K562 (cell line): Measurements from ENCODE around the gene ANAPC16. TPM values are rescaled to one million over a fixed set of nuclear protein-coding genes. Genes with fewer than 3 reads are reported as not detected.

ENCODE experiments used
- ARNT ChIP-seq, 2 experiments: fragments of 450-650 bp; IDR thresholded peaks; 2 replicates each; pipeline ENCODE4 v1.6.1; 2016; ENCODE audit warnings: mild to moderate bottlenecking in 1 of 2
- BRF1 ChIP-seq: IDR thresholded peaks from 3 replicates; pipeline ENCODE4 v1.6.1; 2011; ENCODE audit warnings: borderline replicate concordance, mild to moderate bottlenecking; ENCODE audit not compliant: insufficient read length; ENCODE audit errors: extremely low read depth
- CBX5 ChIP-seq: IDR thresholded peaks from 2 replicates; pipeline ENCODE4 v1.6.1; 2014; ENCODE audit warnings: low read depth, borderline replicate concordance
- FOXA3 ChIP-seq, 2 experiments: fragments of 450-650 bp in 1 of 2; sonication (generic) in 1 of 2; formaldehyde crosslinking; IDR thresholded peaks in 1 of 2; conservative IDR thresholded peaks in 1 of 2; 2 replicates each; pipeline versions ENCODE4 v1.4.0 to v1.8.0; 2020 to 2022; ENCODE audit warnings: mild to moderate bottlenecking in 2 of 2, missing genetic modification reagents in 1 of 2
- HDAC2 ChIP-seq: fragments of 450-650 bp; IDR thresholded peaks from 2 replicates; pipeline ENCODE4 v1.6.1; 2016; ENCODE audit warnings: mild to moderate bottlenecking
- HDGF ChIP-seq: fragments of 450-650 bp; IDR thresholded peaks from 2 replicates; pipeline ENCODE4 v1.6.1; 2016
- JUNB ChIP-seq: fragments of 450-650 bp; formaldehyde crosslinking; conservative IDR thresholded peaks from 2 replicates; pipeline ENCODE4 v1.4.0; 2020; ENCODE audit warnings: mild to moderate bottlenecking
- LCOR ChIP-seq: sonication (generic); formaldehyde crosslinking; IDR thresholded peaks from 2 replicates; pipeline ENCODE4 v1.8.0; 2022; ENCODE audit warnings: mild to moderate bottlenecking, missing genetic modification reagents
- MTF1 ChIP-seq: fragments of 250-450 bp; sonication (Bioruptor Pico); IDR thresholded peaks from 2 replicates; pipeline ENCODE4 v1.9.0; 2021; ENCODE audit warnings: moderate library complexity, mild to moderate bottlenecking, inconsistent platforms, borderline replicate concordance
- TRIM28 ChIP-seq: fragments of 450-650 bp; IDR thresholded peaks from 2 replicates; pipeline ENCODE4 v1.6.1; 2017
- ZNF12 ChIP-seq: sonication (generic); formaldehyde crosslinking; IDR thresholded peaks from 2 replicates; pipeline ENCODE4 v1.4.0; 2020; ENCODE audit warnings: mild to moderate bottlenecking, missing genetic modification reagents
- ZNF175 ChIP-seq: fragments of 200-800 bp; sonication (Bioruptor generic); IDR thresholded peaks from 2 replicates; pipeline ENCODE4 v1.6.1; 2016; ENCODE audit warnings: low read depth, mild to moderate bottlenecking, missing genetic modification characterization, missing compliant biosample characterization
- polyA plus RNA-seq, 8 experiments: library from polyadenylated mRNA; depleted of rRNA in 4 of 8; stranded (reverse) in 5 of 8; unstranded in 3 of 8; fragments of >200 nt; fragmentation: Nextera tagmentation in 2 of 8; fragmentation: Illumina TruSeq in 1 of 8; extraction: Ambion mirVana in 2 of 8; extraction: Trizol in 1 of 8; gene quantifications; 2 replicates each; pipeline versions ENCODE4 v1.2.1 to v1.2.3, GENCODE V29; 2011 to 2014; ENCODE audit warnings: inconsistent platforms in 1 of 8, missing spikeins in 1 of 8
- total RNA-seq, 7 experiments: library from RNA; depleted of rRNA in 6 of 7; stranded (reverse); fragments of >200 nt in 6 of 7; fragmentation: Illumina TruSeq in 2 of 7; extraction: Trizol in 2 of 7; gene quantifications; 2 replicates each; pipeline versions ENCODE4 v1.2.1 to v1.2.3, GENCODE V29; 2011 to 2021; ENCODE audit warnings: low replicate concordance in 1 of 7
- TF ChIP-seq, protein P1 (sequence below): sonication (generic); formaldehyde crosslinking; IDR thresholded peaks from 2 replicates; pipeline ENCODE4 v1.8.1; 2023; ENCODE audit warnings: mild to moderate bottlenecking, missing genetic modification reagents
- TF ChIP-seq, protein P2 (sequence below): sonication (generic); formaldehyde crosslinking; IDR thresholded peaks from 2 replicates; pipeline ENCODE4 v1.8.0; 2023; ENCODE audit warnings: missing genetic modification reagents, mild to moderate bottlenecking, borderline replicate concordance
- TF ChIP-seq, protein P3 (sequence below): sonication (generic); formaldehyde crosslinking; IDR thresholded peaks from 2 replicates; pipeline ENCODE4 v1.8.0; 2022; ENCODE audit warnings: mild to moderate bottlenecking, missing genetic modification reagents
- TF ChIP-seq, protein P4 (sequence below): fragments of 200-800 bp; sonication (Bioruptor generic); IDR thresholded peaks from 2 replicates; pipeline ENCODE4 v1.6.1; 2017; ENCODE audit warnings: missing genetic modification characterization, missing compliant biosample characterization

The ANAPC16 gene
- total and polyA plus RNA-seq, 9 of the 15 experiments (the other 6 are each of a cell fraction or from before 2014, with no cell fraction given), result 42.6 to 208 (median 108) TPM

DNA sequence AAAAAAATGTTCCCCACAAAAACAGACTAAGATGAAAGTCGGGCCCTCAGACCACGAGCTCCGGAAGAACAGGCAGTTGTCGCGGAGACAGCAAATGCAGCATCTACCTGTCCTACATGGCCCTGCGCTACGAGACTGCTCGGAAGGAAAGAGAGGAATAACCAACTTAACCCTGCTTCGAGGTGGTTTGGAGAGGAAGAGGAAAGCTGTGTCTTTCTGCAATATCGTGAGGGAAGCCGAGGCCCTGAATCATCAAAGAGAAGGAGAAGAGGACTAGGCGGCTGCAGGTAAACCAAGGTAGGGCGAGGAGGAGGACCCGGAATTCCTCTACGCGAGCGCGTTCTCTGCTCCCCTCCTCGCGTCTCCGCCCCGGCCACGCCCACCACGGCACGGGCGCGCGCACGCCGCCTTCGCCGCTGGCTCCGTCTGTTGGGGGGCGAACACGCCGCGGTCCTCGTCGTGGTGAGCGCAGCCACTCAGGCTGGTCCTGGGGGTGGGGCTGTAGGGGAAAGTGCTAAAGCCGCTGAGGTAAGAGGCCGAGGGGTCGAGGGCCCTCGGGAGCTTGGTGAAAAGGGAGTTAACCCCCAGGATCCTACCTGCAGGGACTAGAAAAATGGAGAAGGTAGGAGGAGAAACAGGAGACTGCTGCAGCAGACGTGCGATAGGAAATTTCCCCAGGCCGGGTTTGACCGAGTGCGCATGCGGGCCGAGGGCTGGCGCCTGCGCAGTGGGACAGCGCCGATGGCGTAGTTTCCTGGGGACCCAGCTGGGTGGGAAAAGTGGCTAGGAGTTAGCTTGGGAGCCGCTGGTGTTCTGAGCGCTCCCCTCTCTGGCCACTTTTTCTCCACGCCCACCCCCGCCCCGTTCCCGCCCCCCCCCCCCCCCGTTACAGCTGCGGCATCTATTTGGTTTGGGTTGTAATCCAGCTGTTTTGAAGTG is at the start of gene ANAPC16, which contains the start of gene ASCC1 (continued):
- TF ChIP-seq, protein P1, sequence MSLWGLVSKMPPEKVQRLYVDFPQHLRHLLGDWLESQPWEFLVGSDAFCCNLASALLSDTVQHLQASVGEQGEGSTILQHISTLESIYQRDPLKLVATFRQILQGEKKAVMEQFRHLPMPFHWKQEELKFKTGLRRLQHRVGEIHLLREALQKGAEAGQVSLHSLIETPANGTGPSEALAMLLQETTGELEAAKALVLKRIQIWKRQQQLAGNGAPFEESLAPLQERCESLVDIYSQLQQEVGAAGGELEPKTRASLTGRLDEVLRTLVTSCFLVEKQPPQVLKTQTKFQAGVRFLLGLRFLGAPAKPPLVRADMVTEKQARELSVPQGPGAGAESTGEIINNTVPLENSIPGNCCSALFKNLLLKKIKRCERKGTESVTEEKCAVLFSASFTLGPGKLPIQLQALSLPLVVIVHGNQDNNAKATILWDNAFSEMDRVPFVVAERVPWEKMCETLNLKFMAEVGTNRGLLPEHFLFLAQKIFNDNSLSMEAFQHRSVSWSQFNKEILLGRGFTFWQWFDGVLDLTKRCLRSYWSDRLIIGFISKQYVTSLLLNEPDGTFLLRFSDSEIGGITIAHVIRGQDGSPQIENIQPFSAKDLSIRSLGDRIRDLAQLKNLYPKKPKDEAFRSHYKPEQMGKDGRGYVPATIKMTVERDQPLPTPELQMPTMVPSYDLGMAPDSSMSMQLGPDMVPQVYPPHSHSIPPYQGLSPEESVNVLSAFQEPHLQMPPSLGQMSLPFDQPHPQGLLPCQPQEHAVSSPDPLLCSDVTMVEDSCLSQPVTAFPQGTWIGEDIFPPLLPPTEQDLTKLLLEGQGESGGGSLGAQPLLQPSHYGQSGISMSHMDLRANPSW (CRISPR knock-in tag), result no peak
- TF ChIP-seq BRF1 (no peak), HDGF (no peak), JUNB (CRISPR knock-in tag) (no peak), FOXA3 (CRISPR knock-in tag; conservative IDR thresholded peaks at IDR 0.05 in 1 of 2, IDR thresholded peaks at IDR 0.05 in 1 of 2) (no peak), HDAC2 (peak; percentile 57; the same call in 1 of the 2 replicates), CBX5 (no peak), ZNF12 (peak; percentile 64; the same call in 1 of the 2 replicates), ARNT (IDR thresholded peaks at IDR 0.05) (peak in 1 of 2 experiments; percentile 8; a peak in 2 of 4 replicates), MTF1 (no peak), TRIM28 (0 out of 2 replicates have a peak, but pooled peaks have one; percentile 67), LCOR (CRISPR knock-in tag) (no peak), ZNF175 (peak; percentile 63; the same call in 1 of the 2 replicates)
- TF ChIP-seq, protein P2, sequence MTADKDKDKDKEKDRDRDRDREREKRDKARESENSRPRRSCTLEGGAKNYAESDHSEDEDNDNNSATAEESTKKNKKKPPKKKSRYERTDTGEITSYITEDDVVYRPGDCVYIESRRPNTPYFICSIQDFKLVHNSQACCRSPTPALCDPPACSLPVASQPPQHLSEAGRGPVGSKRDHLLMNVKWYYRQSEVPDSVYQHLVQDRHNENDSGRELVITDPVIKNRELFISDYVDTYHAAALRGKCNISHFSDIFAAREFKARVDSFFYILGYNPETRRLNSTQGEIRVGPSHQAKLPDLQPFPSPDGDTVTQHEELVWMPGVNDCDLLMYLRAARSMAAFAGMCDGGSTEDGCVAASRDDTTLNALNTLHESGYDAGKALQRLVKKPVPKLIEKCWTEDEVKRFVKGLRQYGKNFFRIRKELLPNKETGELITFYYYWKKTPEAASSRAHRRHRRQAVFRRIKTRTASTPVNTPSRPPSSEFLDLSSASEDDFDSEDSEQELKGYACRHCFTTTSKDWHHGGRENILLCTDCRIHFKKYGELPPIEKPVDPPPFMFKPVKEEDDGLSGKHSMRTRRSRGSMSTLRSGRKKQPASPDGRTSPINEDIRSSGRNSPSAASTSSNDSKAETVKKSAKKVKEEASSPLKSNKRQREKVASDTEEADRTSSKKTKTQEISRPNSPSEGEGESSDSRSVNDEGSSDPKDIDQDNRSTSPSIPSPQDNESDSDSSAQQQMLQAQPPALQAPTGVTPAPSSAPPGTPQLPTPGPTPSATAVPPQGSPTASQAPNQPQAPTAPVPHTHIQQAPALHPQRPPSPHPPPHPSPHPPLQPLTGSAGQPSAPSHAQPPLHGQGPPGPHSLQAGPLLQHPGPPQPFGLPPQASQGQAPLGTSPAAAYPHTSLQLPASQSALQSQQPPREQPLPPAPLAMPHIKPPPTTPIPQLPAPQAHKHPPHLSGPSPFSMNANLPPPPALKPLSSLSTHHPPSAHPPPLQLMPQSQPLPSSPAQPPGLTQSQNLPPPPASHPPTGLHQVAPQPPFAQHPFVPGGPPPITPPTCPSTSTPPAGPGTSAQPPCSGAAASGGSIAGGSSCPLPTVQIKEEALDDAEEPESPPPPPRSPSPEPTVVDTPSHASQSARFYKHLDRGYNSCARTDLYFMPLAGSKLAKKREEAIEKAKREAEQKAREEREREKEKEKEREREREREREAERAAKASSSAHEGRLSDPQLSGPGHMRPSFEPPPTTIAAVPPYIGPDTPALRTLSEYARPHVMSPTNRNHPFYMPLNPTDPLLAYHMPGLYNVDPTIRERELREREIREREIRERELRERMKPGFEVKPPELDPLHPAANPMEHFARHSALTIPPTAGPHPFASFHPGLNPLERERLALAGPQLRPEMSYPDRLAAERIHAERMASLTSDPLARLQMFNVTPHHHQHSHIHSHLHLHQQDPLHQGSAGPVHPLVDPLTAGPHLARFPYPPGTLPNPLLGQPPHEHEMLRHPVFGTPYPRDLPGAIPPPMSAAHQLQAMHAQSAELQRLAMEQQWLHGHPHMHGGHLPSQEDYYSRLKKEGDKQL, result no peak
- TF ChIP-seq, protein P3, sequence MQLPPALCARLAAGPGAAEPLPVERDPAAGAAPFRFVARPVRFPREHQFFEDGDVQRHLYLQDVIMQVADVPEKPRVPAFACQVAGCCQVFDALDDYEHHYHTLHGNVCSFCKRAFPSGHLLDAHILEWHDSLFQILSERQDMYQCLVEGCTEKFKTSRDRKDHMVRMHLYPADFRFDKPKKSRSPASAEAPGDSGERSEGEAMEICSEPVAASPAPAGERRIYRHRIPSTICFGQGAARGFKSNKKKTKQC (CRISPR knock-in tag), result peak; percentile 92
- TF ChIP-seq, protein P4, sequence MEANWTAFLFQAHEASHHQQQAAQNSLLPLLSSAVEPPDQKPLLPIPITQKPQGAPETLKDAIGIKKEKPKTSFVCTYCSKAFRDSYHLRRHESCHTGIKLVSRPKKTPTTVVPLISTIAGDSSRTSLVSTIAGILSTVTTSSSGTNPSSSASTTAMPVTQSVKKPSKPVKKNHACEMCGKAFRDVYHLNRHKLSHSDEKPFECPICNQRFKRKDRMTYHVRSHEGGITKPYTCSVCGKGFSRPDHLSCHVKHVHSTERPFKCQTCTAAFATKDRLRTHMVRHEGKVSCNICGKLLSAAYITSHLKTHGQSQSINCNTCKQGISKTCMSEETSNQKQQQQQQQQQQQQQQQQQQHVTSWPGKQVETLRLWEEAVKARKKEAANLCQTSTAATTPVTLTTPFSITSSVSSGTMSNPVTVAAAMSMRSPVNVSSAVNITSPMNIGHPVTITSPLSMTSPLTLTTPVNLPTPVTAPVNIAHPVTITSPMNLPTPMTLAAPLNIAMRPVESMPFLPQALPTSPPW (CRISPR knock-in tag), result peak; percentile 92
